ENCODE data around the gene KIT. TPM values are rescaled to one million over a fixed set of nuclear protein-coding genes. Genes with fewer than 3 reads are reported as not detected.

KIT gene
- total RNA-seq, 1 experiment from 2014 or later = 1.5 TPM

DNA sequence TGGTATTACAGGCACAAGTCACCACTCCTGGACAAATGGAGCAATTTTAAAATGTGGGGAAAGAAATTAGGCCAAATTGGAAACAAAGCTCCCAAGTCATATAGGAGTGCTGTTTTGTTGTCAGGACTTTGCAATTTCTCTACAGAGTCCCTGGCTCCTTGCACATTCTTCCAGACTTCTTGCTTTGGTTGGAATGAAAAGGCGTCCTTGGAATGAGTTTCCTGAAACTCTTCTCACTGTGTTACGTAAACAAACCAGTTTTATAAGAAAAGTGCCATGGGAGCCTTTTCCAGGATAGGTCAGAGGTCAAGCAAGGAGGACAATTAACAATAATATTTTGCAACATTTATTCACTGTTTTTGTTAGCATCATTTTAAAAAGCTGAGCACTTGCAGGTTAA is 32.4 kb upstream of the KIT start:
- Histone ChIP-seq H3K4me3 (ENCODE audit: low read depth in 2 of 2, low read length in 2 of 2) (no peak overlapping the region), H3K36me3 (ENCODE audit: control insufficient read depth, insufficient read depth, low read length) (no peaks in the 10 kb centered on the region), H3K27ac (ENCODE audit: low read length) (no peak overlapping the region), H3K4me1 (ENCODE audit: control insufficient read depth, insufficient read depth, low read length) (no peaks in the 10 kb centered on the region), H3K9me3 (ENCODE audit: control insufficient read depth, insufficient read depth, low read depth, low read length) (no peaks in the 10 kb centered on the region), H3K27me3 (ENCODE audit: control insufficient read depth, insufficient read depth, low read length) (no peaks in the 10 kb centered on the region)
- ATAC-seq (no peak), DNase-seq (ENCODE audit: low read depth, low spot score) (no peak)
- CTCF ChIA-PET = no interaction called here
- POLR2A ChIA-PET = no interaction called here
- in situ Hi-C loops (cut with HindIII; ENCODE audit: low pct_unique_long_range_greater_than_20kb, low sequenced_read_pairs) (no loop called here), intact Hi-C loops (cut with micrococcal nuclease; ENCODE audit: unreplicated experiment) (no loop called here)
- BruUV-seq (replicated peaks) = no TSS peak
- TF ChIP-seq, protein P1, sequence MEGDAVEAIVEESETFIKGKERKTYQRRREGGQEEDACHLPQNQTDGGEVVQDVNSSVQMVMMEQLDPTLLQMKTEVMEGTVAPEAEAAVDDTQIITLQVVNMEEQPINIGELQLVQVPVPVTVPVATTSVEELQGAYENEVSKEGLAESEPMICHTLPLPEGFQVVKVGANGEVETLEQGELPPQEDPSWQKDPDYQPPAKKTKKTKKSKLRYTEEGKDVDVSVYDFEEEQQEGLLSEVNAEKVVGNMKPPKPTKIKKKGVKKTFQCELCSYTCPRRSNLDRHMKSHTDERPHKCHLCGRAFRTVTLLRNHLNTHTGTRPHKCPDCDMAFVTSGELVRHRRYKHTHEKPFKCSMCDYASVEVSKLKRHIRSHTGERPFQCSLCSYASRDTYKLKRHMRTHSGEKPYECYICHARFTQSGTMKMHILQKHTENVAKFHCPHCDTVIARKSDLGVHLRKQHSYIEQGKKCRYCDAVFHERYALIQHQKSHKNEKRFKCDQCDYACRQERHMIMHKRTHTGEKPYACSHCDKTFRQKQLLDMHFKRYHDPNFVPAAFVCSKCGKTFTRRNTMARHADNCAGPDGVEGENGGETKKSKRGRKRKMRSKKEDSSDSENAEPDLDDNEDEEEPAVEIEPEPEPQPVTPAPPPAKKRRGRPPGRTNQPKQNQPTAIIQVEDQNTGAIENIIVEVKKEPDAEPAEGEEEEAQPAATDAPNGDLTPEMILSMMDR (IDR thresholded peaks at IDR 0.05) = no peak
- TF ChIP-seq, protein P2, sequence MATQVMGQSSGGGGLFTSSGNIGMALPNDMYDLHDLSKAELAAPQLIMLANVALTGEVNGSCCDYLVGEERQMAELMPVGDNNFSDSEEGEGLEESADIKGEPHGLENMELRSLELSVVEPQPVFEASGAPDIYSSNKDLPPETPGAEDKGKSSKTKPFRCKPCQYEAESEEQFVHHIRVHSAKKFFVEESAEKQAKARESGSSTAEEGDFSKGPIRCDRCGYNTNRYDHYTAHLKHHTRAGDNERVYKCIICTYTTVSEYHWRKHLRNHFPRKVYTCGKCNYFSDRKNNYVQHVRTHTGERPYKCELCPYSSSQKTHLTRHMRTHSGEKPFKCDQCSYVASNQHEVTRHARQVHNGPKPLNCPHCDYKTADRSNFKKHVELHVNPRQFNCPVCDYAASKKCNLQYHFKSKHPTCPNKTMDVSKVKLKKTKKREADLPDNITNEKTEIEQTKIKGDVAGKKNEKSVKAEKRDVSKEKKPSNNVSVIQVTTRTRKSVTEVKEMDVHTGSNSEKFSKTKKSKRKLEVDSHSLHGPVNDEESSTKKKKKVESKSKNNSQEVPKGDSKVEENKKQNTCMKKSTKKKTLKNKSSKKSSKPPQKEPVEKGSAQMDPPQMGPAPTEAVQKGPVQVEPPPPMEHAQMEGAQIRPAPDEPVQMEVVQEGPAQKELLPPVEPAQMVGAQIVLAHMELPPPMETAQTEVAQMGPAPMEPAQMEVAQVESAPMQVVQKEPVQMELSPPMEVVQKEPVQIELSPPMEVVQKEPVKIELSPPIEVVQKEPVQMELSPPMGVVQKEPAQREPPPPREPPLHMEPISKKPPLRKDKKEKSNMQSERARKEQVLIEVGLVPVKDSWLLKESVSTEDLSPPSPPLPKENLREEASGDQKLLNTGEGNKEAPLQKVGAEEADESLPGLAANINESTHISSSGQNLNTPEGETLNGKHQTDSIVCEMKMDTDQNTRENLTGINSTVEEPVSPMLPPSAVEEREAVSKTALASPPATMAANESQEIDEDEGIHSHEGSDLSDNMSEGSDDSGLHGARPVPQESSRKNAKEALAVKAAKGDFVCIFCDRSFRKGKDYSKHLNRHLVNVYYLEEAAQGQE (IDR thresholded peaks at IDR 0.05; ENCODE audit: insufficient read depth in 1 of 2, low read depth in 2 of 2, low read length in 1 of 2) = no peak
- TF ChIP-seq SIN3A (IDR thresholded peaks at IDR 0.05; ENCODE audit: borderline replicate concordance, insufficient read depth, low read depth, low read length) (no peak), POLR2AphosphoS5 (IDR thresholded peaks at IDR 0.05; ENCODE audit: low read depth, low read length) (no peak), TCF7L2 (IDR thresholded peaks at IDR 0.05; ENCODE audit: low read depth, low read length) (no peak)

DNA sequence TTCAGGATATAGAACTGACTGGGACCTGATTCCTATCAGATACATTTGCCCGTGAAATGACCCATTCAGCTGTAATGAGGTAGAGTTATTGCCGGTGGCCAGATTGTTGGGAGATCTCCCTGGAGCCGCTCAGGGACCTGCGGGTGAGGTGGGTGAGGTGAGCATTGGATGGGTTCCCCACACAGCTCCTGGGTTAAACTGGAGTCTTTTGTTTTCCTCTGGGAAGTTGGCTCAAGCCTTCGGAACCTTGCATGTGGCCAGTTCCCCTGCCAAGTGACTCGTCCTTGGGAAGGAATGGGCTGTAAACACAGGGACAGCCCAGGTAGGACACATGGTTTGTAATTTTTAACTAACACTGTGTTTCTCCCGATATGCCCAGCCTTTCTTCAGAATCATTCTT is 31.6 kb upstream of the KIT start:
- intact Hi-C loops (cut with micrococcal nuclease; ENCODE audit: unreplicated experiment) = no loop called here
- ATAC-seq = no peak
- CTCF ChIA-PET = no interaction called here

More for the DNA sequence above, 31.6 kb upstream of the KIT start:
- TF ChIP-seq, protein P2 (IDR thresholded peaks at IDR 0.05; ENCODE audit: insufficient read depth in 1 of 2, low read depth in 2 of 2, low read length in 1 of 2) = no peak
- TF ChIP-seq POLR2AphosphoS5 (IDR thresholded peaks at IDR 0.05; ENCODE audit: low read depth, low read length) = no peak
- TF ChIP-seq SIN3A (IDR thresholded peaks at IDR 0.05; ENCODE audit: borderline replicate concordance, insufficient read depth, low read depth, low read length) = no peak
- no peak for TF ChIP-seq TCF7L2 (IDR thresholded peaks at IDR 0.05; ENCODE audit: low read depth, low read length)
- TF ChIP-seq, protein P1 (IDR thresholded peaks at IDR 0.05) = no peak
- Histone ChIP-seq H3K36me3 (ENCODE audit: control insufficient read depth, insufficient read depth, low read length) (no peaks in the 10 kb centered on the region), H3K4me1 (ENCODE audit: control insufficient read depth, insufficient read depth, low read length) (no peaks in the 10 kb centered on the region), H3K9me3 (ENCODE audit: control insufficient read depth, insufficient read depth, low read depth, low read length) (no peaks in the 10 kb centered on the region), H3K27me3 (ENCODE audit: control insufficient read depth, insufficient read depth, low read length) (no peaks in the 10 kb centered on the region), H3K27ac (ENCODE audit: low read length) (no peak overlapping the region), H3K4me3 (ENCODE audit: low read depth in 2 of 2, low read length in 2 of 2) (no peak overlapping the region)
- POLR2A ChIA-PET = no interaction called here
- DNase-seq (ENCODE audit: low read depth, low spot score) = no peak
- no TSS peak for BruUV-seq (replicated peaks)
- in situ Hi-C loops (cut with HindIII; ENCODE audit: low pct_unique_long_range_greater_than_20kb, low sequenced_read_pairs) = no loop called here
